GM06990 (cell line): Measurements from ENCODE around the gene UBE2O.

ENCODE experiments used
- DNase-seq: peaks from one replicate; pipeline ENCODE4 v3.0.0-alpha.2; 2011; ENCODE audit not compliant: insufficient read length; ENCODE audit errors: extremely low read depth
- H3K27me3 ChIP-seq: replicated peaks from 2 replicates; pipeline ENCODE4 v1.6.0; 2011; ENCODE audit warnings: low read length; ENCODE audit not compliant: control insufficient read depth, insufficient read depth
- H3K36me3 ChIP-seq: 2 replicates; pipeline ENCODE4 v1.5.1; 2011; ENCODE audit warnings: low read length; ENCODE audit not compliant: control insufficient read depth, insufficient read depth
- H3K4me3 ChIP-seq: replicated peaks from 2 replicates; pipeline ENCODE4 v1.5.1; 2011; ENCODE audit warnings: low read depth, mild to moderate bottlenecking, control low read depth, low read length
- CTCF ChIP-seq: IDR thresholded peaks from 2 replicates; pipeline ENCODE4 v1.5.1; 2011; ENCODE audit warnings: low read length, control low read depth, mild to moderate bottlenecking, inconsistent platforms; ENCODE audit not compliant: insufficient read depth, poor library complexity, severe bottlenecking

UBE2O gene

GRCh38 chr17:76471498-76472257 lies 18.7 kb upstream of the UBE2O start:
- TF ChIP-seq CTCF: no peak
- H3K27me3 ChIP-seq: no peaks in the 10 kb centered on the region
- peaks cover 36% of the 10 kb centered on the region for H3K36me3 ChIP-seq
- no peak for DNase-seq
- no peak overlapping the region for H3K4me3 ChIP-seq

- DNase-seq: no peak
- H3K4me3 ChIP-seq: no peak overlapping the region
- no peaks in the 10 kb centered on the region for H3K27me3 ChIP-seq
- no peak for TF ChIP-seq CTCF
- H3K36me3 ChIP-seq: peaks cover 34% of the 10 kb centered on the region
Measured at GRCh38 chr17:76469991-76470739, 17.2 kb upstream of the UBE2O start.

- Histone ChIP-seq H3K4me3 (no peak overlapping the region), H3K27me3 (no peaks in the 10 kb centered on the region), H3K36me3 (peaks cover 27% of the 10 kb centered on the region)
- TF ChIP-seq CTCF: no peak
- DNase-seq: no peak
Measured at GRCh38 chr17:76469076-76469990, 16.4 kb upstream of the UBE2O start.

- Histone ChIP-seq H3K27me3 (no peaks in the 10 kb centered on the region), H3K4me3 (no peak overlapping the region), H3K36me3 (peaks cover 21% of the 10 kb centered on the region)
- TF ChIP-seq CTCF: no peak
- DNase-seq: no peak
Measured at GRCh38 chr17:76468634-76469010, 15.7 kb upstream of the UBE2O start.

- peaks cover 16% of the 10 kb centered on the region for H3K36me3 ChIP-seq
- no peaks in the 10 kb centered on the region for H3K27me3 ChIP-seq
- no peak for DNase-seq
- TF ChIP-seq CTCF: no peak
- H3K4me3 ChIP-seq: no peak overlapping the region
Measured at GRCh38 chr17:76467809-76468633, 15.1 kb upstream of the UBE2O start.
